Large intestine (tissue), 3 donors: Measurements from ENCODE around the gene ECEL1. TPM values are rescaled to one million over a fixed set of nuclear protein-coding genes. Genes with fewer than 3 reads are reported as not detected.

Experiments
- DNase-seq, 2 donors: peaks; one replicate each; pipeline versions ENCODE4 v3.0.0 to v3.0.0-alpha.2; 2013
- H3K27ac ChIP-seq: one replicate; pipeline ENCODE4 v1.5.1; 2013; ENCODE audit warnings: low read length
- H3K27me3 ChIP-seq: 2 replicates; pipeline ENCODE4 v1.6.1; 2013; ENCODE audit warnings: low read length; ENCODE audit not compliant: control insufficient read depth, insufficient read depth
- H3K36me3 ChIP-seq: 2 replicates; pipeline ENCODE4 v1.6.1; 2013; ENCODE audit warnings: low read length; ENCODE audit not compliant: control insufficient read depth, insufficient read depth
- H3K4me1 ChIP-seq: one replicate; pipeline ENCODE4 v1.6.1; 2013; ENCODE audit warnings: low read length; ENCODE audit not compliant: control insufficient read depth, insufficient read depth
- H3K4me3 ChIP-seq: one replicate; pipeline ENCODE4 v1.5.1; 2013; ENCODE audit warnings: low read length
- H3K9me3 ChIP-seq: one replicate; pipeline ENCODE4 v1.6.1; 2013; ENCODE audit warnings: mild to moderate bottlenecking, low read depth, low read length, moderate library complexity; ENCODE audit not compliant: control insufficient read depth
- WGBS: methylation state at CpG from one replicate; pipeline ENCODE4 v1.1.5; 2013; ENCODE audit warnings: low lambda C conversion rate; ENCODE audit not compliant: insufficient coverage; 5-methylcytosine and 5-hydroxymethylcytosine counted together
- polyA plus RNA-seq: library from polyadenylated mRNA; unstranded; fragments of 120-200 nt; gene quantifications from one replicate; pipeline ENCODE4 v1.2.1, GENCODE V29; 2013

ECEL1 gene
- polyA plus RNA-seq, 1 donor = 1.1 TPM

GRCh38 chr2:232508251-232508650 is 20.6 kb upstream of the ECEL1 start:
- H3K27me3 ChIP-seq = peaks cover 33% of the 10 kb centered on the region
- H3K9me3 ChIP-seq = no peaks in the 10 kb centered on the region
- no CpG with 5 or more reads among the region's 7 CpGs for WGBS

DNA sequence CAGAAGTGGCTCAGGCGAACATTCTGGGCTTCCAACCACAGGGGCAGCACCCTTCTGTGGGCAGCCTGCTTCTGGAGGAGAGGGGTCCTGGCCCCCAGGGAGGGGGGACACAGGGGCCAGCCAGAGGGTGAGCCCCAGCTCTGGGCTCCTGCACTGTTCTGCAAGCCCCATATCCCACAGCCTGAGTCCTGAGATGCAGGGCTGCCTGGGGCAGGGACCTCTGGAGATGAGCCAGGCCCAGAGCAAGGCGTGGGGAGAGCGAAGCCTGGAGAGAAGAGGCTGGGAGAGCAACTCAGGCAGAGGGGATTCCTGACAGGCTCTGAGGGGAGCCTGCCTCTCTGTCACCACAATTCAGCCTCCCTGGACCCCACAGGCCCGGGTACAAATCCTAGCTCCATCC is 19.1 kb upstream of the ECEL1 start:
- H3K4me3 ChIP-seq = no peak overlapping the region
- H3K36me3 ChIP-seq = no peaks in the 10 kb centered on the region
- H3K4me1 ChIP-seq = peaks cover 8% of the 10 kb centered on the region
- peaks cover 45% of the 10 kb centered on the region for H3K27me3 ChIP-seq
- no peak for DNase-seq
- no peaks in the 10 kb centered on the region for H3K9me3 ChIP-seq
- H3K27ac ChIP-seq = no peak overlapping the region
- WGBS = no CpG with 5 or more reads among the region's 4 CpGs

More at GRCh38 chr2:232508251-232508650, 20.6 kb upstream of the ECEL1 start:
- Histone ChIP-seq H3K27ac (no peak overlapping the region), H3K4me3 (no peak overlapping the region), H3K4me1 (peaks cover 10% of the 10 kb centered on the region), H3K36me3 (no peaks in the 10 kb centered on the region)
- no peak for DNase-seq

- WGBS = no CpG with 5 or more reads among the region's 10 CpGs
- H3K27me3 ChIP-seq = peaks cover 47% of the 10 kb centered on the region
- no peak for DNase-seq
Measured at GRCh38 chr2:232505856-232506255, 18.2 kb upstream of the ECEL1 start.

GRCh38 chr2:232504438-232504837 is 16.8 kb upstream of the ECEL1 start:
- Histone ChIP-seq H3K36me3 (no peaks in the 10 kb centered on the region), H3K9me3 (no peaks in the 10 kb centered on the region), H3K27me3 (peaks cover 47% of the 10 kb centered on the region), H3K4me1 (peaks cover 15% of the 10 kb centered on the region), H3K4me3 (no peak overlapping the region), H3K27ac (no peak overlapping the region)
- no peak for DNase-seq
- 83% methylated on average over 1 of the region's 2 CpGs for WGBS

More at GRCh38 chr2:232505856-232506255, 18.2 kb upstream of the ECEL1 start:
- H3K36me3 ChIP-seq = no peaks in the 10 kb centered on the region
- H3K4me3 ChIP-seq = no peak overlapping the region
- no peak overlapping the region for H3K27ac ChIP-seq
- H3K9me3 ChIP-seq = no peaks in the 10 kb centered on the region
- peaks cover 15% of the 10 kb centered on the region for H3K4me1 ChIP-seq

DNA sequence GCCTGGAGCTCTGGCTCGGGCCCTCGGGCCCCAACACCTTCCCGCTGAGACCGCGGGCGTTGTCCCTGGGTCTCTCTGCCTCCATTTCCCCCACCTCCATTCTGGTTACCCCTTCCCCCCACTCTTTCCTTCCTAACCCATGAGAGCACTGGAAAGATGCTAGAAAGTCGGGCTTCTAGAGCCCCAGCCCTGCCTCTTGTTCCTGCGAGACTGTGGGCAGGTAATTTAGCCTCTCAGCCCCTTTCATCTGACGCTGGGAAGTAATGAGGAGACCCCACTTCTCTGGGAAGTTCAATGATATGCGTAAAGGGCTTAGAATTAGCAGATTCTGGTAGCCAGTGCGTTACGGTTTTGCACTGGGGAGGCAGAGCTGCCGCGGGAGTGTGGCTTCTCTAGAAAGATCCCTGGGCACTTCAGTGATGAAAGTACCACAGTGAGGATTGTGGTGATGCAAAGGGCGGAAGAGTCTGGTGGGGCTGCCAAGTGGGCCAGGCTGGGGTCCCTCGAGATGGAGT is 16.2 kb upstream of the ECEL1 start:
- no CpG with 5 or more reads among the region's 16 CpGs for WGBS
- H3K27me3 ChIP-seq = peaks cover 47% of the 10 kb centered on the region

DNA sequence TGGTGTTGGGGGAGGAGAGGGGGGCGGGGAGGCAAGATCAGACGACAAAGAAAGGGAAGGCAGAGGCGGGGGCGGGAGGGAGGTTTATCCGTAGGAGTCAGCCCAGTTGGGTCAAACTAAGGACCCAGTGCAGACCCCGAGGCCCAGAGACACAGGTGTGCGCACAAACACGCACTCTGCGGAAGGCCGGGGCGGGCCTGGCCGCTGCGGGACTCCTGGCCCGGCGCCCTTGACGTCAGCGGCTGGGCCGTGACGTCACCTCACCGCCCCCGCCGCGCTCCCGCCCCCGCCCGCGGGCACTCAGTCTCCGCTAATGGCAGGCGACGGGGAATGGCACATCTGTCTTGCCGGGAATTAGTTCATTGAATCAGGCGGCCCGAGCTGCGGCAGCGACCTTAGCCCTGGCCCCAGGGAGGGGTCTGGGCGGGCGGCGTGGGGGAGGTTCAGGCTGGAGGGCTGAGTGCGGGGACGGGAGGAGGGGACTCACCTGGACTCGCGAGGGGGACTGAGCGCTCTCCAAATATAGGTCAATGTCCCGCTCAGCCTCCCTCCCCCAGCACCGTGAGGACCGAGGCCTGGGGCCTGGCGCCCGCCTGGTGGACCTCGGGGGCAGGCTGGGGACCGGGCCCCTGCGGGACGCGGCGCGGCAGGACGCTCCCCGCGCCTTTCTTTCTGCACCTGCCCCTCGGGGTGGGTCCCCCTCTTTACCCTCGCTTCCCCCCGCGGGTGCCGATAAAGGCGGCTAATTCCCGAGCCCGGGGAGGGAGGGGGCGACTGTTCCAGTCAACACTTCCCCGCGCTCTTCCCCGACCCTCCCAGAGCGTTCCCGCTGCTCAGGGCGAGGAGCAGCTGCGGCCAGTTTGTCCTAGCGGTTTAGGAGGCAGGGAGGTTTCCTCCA is 15.5 kb upstream of the ECEL1 start:
- no peaks in the 10 kb centered on the region for H3K36me3 ChIP-seq
- H3K4me1 ChIP-seq = peaks cover 15% of the 10 kb centered on the region
- no CpG with 5 or more reads among the region's 75 CpGs for WGBS
- DNase-seq = peak; percentile 58 to 80
- H3K4me3 ChIP-seq = peak overlapping the region; percentile 23
- no peak overlapping the region for H3K27ac ChIP-seq
- no peaks in the 10 kb centered on the region for H3K9me3 ChIP-seq
- peaks cover 47% of the 10 kb centered on the region for H3K27me3 ChIP-seq

More for the DNA sequence above, 16.2 kb upstream of the ECEL1 start:
- Histone ChIP-seq H3K36me3 (no peaks in the 10 kb centered on the region), H3K4me3 (peak overlapping the region; percentile 23), H3K9me3 (no peaks in the 10 kb centered on the region), H3K4me1 (peaks cover 15% of the 10 kb centered on the region), H3K27ac (no peak overlapping the region)
- no peak for DNase-seq

DNA sequence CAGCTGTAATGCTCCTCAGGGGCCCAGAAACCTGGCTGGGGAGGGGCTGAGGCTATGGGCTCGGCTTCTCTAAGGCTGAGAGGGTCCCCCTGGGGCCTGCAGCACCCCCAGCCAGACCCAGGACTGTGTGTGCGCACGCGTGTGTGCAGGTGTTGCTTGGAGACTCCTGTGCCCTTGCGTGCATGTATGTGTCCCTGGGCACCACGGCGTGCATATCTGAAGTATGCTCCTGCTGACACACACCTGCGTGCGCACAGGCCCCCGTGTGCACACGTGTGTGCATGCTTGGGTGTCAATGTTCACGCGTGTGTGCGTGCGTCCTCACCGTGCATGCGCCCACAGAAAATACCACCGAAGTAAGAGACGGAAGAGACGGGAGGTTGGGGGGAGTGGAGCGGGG is 14.9 kb upstream of the ECEL1 start:
- Histone ChIP-seq H3K27ac (no peak overlapping the region), H3K36me3 (no peaks in the 10 kb centered on the region), H3K4me1 (peaks cover 15% of the 10 kb centered on the region), H3K9me3 (no peaks in the 10 kb centered on the region), H3K4me3 (no peak overlapping the region), H3K27me3 (peaks cover 47% of the 10 kb centered on the region)
- peak in 1 of 2 donors; percentile 53 for DNase-seq
- WGBS = no CpG with 5 or more reads among the region's 21 CpGs

GRCh38 chr2:232501794-232502390 is 14.3 kb upstream of the ECEL1 start:
- H3K4me1 ChIP-seq = peaks cover 15% of the 10 kb centered on the region
- H3K4me3 ChIP-seq = no peak overlapping the region
- H3K27ac ChIP-seq = no peak overlapping the region
- DNase-seq = no peak
- WGBS = 40% methylated on average over 1 of the region's 10 CpGs
- peaks cover 47% of the 10 kb centered on the region for H3K27me3 ChIP-seq
- H3K36me3 ChIP-seq = no peaks in the 10 kb centered on the region
- H3K9me3 ChIP-seq = no peaks in the 10 kb centered on the region

DNA sequence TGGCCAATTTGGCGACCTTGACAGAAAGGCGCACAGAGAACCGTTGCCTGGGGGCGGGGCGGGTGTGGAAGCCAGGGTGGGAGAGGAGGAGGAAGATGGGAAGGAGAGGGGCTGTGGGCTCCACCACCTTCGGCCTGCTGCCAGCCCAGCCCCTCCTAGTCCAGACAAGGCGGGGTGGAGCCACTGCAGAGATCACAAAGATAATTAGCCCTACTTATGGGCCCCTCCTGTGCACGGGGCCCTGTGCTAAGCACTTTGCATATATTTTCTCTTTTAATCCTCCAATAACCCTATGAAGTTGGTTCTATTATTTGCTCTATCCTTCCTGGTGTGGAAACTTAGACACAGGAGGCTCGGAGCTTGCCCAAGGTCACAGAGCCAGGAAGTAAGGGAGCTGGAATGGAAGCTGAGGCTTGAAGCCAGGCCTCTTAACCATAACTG is 13.7 kb upstream of the ECEL1 start:
- peaks cover 15% of the 10 kb centered on the region for H3K4me1 ChIP-seq
- whole genome bisulfite sequencing = no CpG with 5 or more reads among the region's 9 CpGs
- DNase-seq = peak in 1 of 2 donors; percentile 48

GRCh38 chr2:232498452-232498851 is 10.8 kb upstream of the ECEL1 start:
- Histone ChIP-seq H3K27ac (no peak overlapping the region), H3K4me3 (no peak overlapping the region), H3K36me3 (no peaks in the 10 kb centered on the region), H3K9me3 (no peaks in the 10 kb centered on the region), H3K27me3 (peaks cover 17% of the 10 kb centered on the region), H3K4me1 (peaks cover 12% of the 10 kb centered on the region)
- DNase-seq = no peak
- WGBS = 100% methylated on average over 1 of the region's 3 CpGs

More for the DNA sequence above, 13.7 kb upstream of the ECEL1 start:
- H3K27ac ChIP-seq = no peak overlapping the region
- H3K27me3 ChIP-seq = peaks cover 43% of the 10 kb centered on the region
- H3K4me3 ChIP-seq = no peak overlapping the region
- H3K36me3 ChIP-seq = no peaks in the 10 kb centered on the region
- no peaks in the 10 kb centered on the region for H3K9me3 ChIP-seq
